Kidney epithelial cell (primary cell): ENCODE results near the gene SUN1. TPM values are rescaled to one million over a fixed set of nuclear protein-coding genes. Genes with fewer than 3 reads are reported as not detected.

ENCODE experiments used
- DNase-seq: peaks from one replicate; pipeline ENCODE4 v3.0.0-alpha.2; 2010; ENCODE audit warnings: low read depth
- H3K27me3 ChIP-seq: 2 replicates; pipeline ENCODE4 v1.6.0; 2011; ENCODE audit warnings: low read length; ENCODE audit not compliant: control insufficient read depth, insufficient read depth
- H3K36me3 ChIP-seq: 2 replicates; pipeline ENCODE4 v1.5.1; 2011; ENCODE audit warnings: low read length; ENCODE audit not compliant: control insufficient read depth, insufficient read depth
- H3K4me3 ChIP-seq: 2 replicates; pipeline ENCODE4 v1.5.1; 2011; ENCODE audit warnings: low read depth, mild to moderate bottlenecking, control low read depth, low read length
- total RNA-seq: library from RNA; depleted of rRNA; stranded (reverse); fragments of >200 nt; gene quantifications from 2 replicates; pipeline ENCODE4 v1.2.3, GENCODE V29; 2015
- TF ChIP-seq, protein P1 (sequence below): IDR thresholded peaks from 2 replicates; pipeline ENCODE4 v1.5.1; 2011; ENCODE audit warnings: mild to moderate bottlenecking, moderate library complexity, low read length, control low read depth, inconsistent platforms; ENCODE audit not compliant: insufficient read depth, poor library complexity, severe bottlenecking

Gene SUN1
- total RNA-seq, 1 donor from 2014 or later: 192 TPM

DNA sequence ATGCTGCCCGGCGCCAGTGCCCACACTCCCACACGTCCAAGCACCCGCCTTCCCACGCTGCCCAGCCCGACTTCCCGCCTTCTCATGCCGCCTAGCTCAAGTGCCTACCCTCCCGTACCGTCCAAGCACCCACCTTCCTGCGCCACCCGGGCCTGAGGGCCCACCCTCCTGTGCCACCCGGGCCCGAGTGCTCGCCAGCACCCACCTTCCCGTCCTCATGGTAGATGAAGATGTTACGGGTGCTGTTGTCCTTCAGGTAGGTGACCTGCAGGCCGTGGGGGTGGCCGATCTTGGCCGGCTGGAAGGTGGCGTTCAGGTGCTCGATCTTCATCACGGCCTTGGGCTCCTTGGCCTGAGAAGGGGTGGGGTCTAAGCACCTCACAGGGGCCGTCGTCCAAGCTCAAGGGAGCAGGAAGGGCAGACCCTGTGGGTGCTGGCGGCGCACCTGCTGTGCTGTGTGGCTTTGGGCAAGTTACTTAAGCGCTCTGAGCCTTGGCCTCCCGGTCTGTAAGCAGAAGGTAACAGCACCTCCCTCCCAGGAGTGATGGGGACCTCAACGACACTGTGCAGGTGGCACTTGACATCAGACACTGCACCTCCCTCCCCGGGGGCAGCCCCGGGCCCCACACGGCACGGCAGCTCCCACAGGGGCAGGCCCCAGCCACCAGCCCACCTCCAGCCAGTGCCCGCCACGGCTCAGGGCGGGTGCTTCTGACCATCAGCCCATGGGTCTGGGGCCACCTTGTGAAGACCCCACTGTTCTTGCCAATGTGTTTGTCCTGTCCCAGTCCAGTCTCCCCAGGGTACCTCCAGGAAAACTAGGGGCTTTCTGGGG, 71.9 kb downstream of the SUN1 start:
- no peak overlapping the region for H3K4me3 ChIP-seq
- DNase-seq: no peak

DNA sequence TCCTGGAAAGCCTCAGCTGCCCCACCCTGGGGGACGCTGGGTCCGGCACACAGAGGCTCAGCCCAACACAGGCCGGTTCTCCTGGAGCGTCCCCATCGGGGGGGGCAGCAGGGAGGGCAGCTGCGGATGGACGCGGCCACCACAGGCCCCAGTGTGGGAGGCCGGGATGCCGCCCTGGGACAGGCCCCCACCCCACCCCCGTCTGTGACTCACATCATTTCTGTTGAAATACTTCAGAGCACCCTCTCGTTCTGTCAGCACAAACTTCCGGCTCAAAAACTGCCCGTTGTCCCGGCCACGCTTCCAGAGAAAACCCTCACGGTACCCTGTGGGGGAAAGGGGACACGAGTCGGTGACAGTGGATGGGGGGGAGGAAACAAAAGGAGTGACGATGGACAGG, 72.6 kb downstream of the SUN1 start:
- no peaks in the 10 kb centered on the region for H3K36me3 ChIP-seq
- TF ChIP-seq, protein P1, sequence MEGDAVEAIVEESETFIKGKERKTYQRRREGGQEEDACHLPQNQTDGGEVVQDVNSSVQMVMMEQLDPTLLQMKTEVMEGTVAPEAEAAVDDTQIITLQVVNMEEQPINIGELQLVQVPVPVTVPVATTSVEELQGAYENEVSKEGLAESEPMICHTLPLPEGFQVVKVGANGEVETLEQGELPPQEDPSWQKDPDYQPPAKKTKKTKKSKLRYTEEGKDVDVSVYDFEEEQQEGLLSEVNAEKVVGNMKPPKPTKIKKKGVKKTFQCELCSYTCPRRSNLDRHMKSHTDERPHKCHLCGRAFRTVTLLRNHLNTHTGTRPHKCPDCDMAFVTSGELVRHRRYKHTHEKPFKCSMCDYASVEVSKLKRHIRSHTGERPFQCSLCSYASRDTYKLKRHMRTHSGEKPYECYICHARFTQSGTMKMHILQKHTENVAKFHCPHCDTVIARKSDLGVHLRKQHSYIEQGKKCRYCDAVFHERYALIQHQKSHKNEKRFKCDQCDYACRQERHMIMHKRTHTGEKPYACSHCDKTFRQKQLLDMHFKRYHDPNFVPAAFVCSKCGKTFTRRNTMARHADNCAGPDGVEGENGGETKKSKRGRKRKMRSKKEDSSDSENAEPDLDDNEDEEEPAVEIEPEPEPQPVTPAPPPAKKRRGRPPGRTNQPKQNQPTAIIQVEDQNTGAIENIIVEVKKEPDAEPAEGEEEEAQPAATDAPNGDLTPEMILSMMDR: no peak
- H3K27me3 ChIP-seq: peaks cover 32% of the 10 kb centered on the region
- no peak overlapping the region for H3K4me3 ChIP-seq
- DNase-seq: no peak

More for the DNA sequence above, 71.9 kb downstream of the SUN1 start:
- Histone ChIP-seq H3K36me3 (no peaks in the 10 kb centered on the region), H3K27me3 (peaks cover 27% of the 10 kb centered on the region)
- TF ChIP-seq, protein P1: no peak

DNA sequence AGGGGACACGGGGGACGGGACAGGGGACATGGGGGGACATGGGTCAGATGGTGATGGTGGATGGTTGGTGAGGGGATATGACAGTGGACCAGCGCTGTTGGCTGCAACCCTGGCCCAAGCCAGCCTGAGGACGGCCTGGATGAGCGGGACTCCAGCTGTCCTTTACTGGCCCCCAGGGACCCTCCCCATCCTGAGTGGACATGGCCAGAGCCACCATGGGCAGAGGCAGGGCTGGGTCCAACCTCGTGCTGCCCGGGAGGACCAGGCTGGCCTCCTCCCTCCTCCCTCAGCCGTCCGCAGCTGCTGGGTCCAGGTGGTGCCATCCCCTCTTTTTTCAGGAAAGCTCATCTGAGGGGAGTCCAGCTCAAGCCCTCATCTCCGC, 74.5 kb downstream of the SUN1 start:
- H3K4me3 ChIP-seq: no peak overlapping the region
- peaks cover 41% of the 10 kb centered on the region for H3K27me3 ChIP-seq

DNA sequence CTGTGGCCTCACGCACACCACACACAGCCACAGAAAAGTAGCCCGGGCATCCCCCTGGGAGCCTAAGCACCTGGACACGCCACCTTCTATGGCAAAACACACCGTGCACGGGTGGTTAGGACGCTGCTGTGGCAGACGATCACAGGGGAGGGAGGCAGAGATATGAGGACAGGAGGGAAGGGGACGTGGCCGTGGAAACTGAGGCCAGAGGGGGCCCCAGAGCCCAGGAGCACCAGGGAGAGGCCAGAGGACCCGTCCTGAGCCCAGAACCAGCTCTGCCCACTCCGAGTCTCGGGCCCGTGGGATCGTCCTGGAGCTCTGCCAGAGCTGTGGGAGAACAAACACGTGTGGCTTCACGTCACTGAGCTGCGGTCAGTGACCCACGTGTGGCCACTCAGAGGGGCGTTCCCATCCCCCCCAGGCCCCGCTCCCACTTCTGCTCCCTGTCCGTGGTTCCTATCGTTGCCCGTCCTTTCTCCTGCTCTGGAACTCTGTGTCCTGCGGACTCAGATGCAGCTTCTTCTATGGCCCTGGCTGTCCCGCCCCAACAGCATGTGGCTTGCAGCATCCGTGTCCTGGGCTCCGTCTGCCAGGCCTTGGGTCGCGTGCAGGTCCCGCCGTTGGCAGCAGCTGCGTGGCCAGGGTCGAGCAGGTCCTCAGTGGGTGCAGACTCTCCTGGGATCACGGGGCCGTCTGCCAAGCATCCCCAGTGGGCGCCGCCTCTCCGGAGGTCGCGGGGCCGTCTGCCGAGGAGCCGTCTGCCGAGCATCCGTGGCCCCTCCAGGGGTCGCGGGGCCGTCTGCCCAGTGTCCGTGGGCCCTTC, 75.1 kb downstream of the SUN1 start:
- Histone ChIP-seq H3K4me3 (no peak overlapping the region), H3K27me3 (peaks cover 41% of the 10 kb centered on the region), H3K36me3 (no peaks in the 10 kb centered on the region)
- no peak for DNase-seq
- TF ChIP-seq, protein P1: no peak

More for the DNA sequence above, 74.5 kb downstream of the SUN1 start:
- TF ChIP-seq, protein P1: no peak
- no peaks in the 10 kb centered on the region for H3K36me3 ChIP-seq
- DNase-seq: no peak

DNA sequence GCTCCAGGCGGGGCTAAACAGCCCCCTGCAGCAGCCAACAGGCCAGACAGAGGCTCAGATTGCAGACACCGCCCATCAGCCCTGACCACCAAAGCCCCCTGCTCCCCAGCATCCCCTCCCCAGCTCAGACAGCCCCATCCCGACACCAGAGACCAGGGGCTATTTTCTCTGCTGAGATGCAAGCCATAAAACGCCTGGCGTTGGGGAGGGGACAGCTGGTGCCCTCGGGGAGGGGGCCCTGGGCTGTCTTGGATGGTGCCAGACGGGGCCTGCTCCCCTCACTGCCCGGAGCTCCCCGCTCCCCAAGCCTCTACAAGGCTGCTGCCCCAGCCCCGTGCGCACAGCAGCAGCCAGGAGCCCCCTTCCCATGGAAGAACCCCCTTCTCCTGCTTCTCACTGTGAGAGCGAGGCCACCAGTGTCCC, 75.9 kb downstream of the SUN1 start:
- Histone ChIP-seq H3K27me3 (peaks cover 34% of the 10 kb centered on the region), H3K4me3 (no peak overlapping the region), H3K36me3 (no peaks in the 10 kb centered on the region)
- TF ChIP-seq, protein P1: no peak
- no peak for DNase-seq
